ENCODE results near the gene ATP9B.

- TF ChIP-seq POLR2AphosphoS5 (IDR thresholded peaks at IDR 0.05; ENCODE audit: low read depth, low read length) (no peak), REST (IDR thresholded peaks at IDR 0.05; ENCODE audit: insufficient read depth in 1 of 2, low read depth in 2 of 2, low read length in 2 of 2) (no peak), SIN3A (IDR thresholded peaks at IDR 0.05; ENCODE audit: borderline replicate concordance, insufficient read depth, low read length) (no peak)
Observed at GRCh38 chr18:79411614-79412526, 342.7 kb downstream of the ATP9B start.
